ENCODE data around the gene FAM13A. TPM values are rescaled to one million over a fixed set of nuclear protein-coding genes. Genes with fewer than 3 reads are reported as not detected.

Gene FAM13A
- total and polyA plus RNA-seq, 2 of the 4 experiments (the other 2 are of a cell fraction), result 13.1 to 22.0 TPM

DNA sequence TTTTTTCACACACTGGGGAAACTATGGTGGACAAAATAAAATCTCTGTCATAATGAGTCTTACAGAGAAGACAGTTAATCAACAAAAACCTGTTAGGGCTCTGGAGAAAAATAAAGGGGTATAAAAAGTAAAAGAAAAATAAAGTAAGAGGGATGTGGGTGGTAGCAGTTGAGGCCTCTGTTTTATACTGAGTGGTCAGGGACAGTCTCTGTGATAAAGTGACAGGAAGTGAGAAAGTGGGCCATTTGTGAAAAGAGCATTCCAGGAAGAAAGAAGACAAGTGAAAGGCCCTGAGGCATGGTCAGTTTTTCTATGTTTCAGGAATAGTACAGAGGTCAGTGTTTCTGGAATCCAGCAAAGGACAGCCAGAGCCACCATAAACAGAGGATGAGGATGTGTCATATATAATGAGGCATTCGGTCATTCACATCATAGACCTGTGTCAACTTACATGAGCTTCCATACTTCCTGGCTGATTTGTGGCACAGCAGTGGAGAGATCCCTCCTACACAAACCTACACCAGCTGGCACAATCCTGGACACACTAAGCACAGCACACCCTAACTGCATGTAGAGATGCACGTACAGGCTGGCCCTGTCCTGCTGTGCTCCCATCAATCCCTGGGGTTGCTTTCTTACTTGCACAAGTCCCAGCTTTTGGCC, 295.0 kb downstream of the FAM13A start:
- in situ Hi-C loops (cut with MboI; ENCODE audit: low sequenced_read_pairs), result no loop called here
- no peak overlapping the region for H3K4ac ChIP-seq (ENCODE audit: low read depth, low read length)
- intact Hi-C loops (cut with micrococcal nuclease), result no loop called here
- no peak overlapping the region for H4K91ac ChIP-seq (ENCODE audit: insufficient read depth, low read depth, low read length)
- H4K5ac ChIP-seq (ENCODE audit: low read depth, low read length), result no peak overlapping the region
- no peak overlapping the region for H2BK20ac ChIP-seq (ENCODE audit: low read depth, low read length)
- no peak overlapping the region for H3K56ac ChIP-seq (ENCODE audit: extremely low read depth, insufficient read depth, low read length)
- H2BK15ac ChIP-seq (ENCODE audit: low read depth, low read length), result no peak overlapping the region
- no peak overlapping the region for H3K23ac ChIP-seq (ENCODE audit: low read depth, low read length)
- dilution Hi-C loops (cut with HindIII; ENCODE audit: low sequenced_read_pairs, unreplicated experiment), result no loop called here
- DNase-seq (no peak), ATAC-seq (ENCODE audit: low read depth) (no peak)
- POLR2A ChIA-PET (ENCODE audit: unreplicated experiment), result no interaction called here
- H4K20me1 ChIP-seq (ENCODE audit: insufficient read depth, low read length), result no peaks in the 10 kb centered on the region
- H3K4me1 ChIP-seq (ENCODE audit: control insufficient read depth, insufficient read depth, low read length), result peaks cover 9% of the 10 kb centered on the region
- no peak for TF ChIP-seq SMC3 (IDR thresholded peaks at IDR 0.05; ENCODE audit: low read depth, low read length)
- TF ChIP-seq POLR2A (IDR thresholded peaks at IDR 0.05; ENCODE audit: low read depth, low read length), result no peak
- TF ChIP-seq MAZ (IDR thresholded peaks at IDR 0.05; ENCODE audit: borderline replicate concordance, low read depth, low read length), result no peak
- no peak for TF ChIP-seq FOS (IDR thresholded peaks at IDR 0.05; ENCODE audit: low read depth, low read length)
- TF ChIP-seq NFE2L2 (IDR thresholded peaks at IDR 0.05; ENCODE audit: low read depth, low read length), result no peak
- TF ChIP-seq CEBPB (IDR thresholded peaks at IDR 0.05; ENCODE audit: low read depth, low read length), result no peak
- no peak for TF ChIP-seq USF2 (IDR thresholded peaks at IDR 0.05; ENCODE audit: low read depth, low read length)
- TF ChIP-seq MAFK (IDR thresholded peaks at IDR 0.05; ENCODE audit: low read depth, low read length), result no peak
- TF ChIP-seq RFX5 (IDR thresholded peaks at IDR 0.05; ENCODE audit: low read depth, low read length), result no peak
- TF ChIP-seq RCOR1 (IDR thresholded peaks at IDR 0.05; ENCODE audit: insufficient replicate concordance, low read length), result no peak
- no peak for TF ChIP-seq ELK1 (IDR thresholded peaks at IDR 0.05; ENCODE audit: borderline replicate concordance, low read depth, low read length)
- TF ChIP-seq RAD21 (IDR thresholded peaks at IDR 0.05; ENCODE audit: low read length), result no peak
- TF ChIP-seq MXI1 (IDR thresholded peaks at IDR 0.05; ENCODE audit: borderline replicate concordance, low read depth, low read length), result no peak
- TF ChIP-seq, protein P1, sequence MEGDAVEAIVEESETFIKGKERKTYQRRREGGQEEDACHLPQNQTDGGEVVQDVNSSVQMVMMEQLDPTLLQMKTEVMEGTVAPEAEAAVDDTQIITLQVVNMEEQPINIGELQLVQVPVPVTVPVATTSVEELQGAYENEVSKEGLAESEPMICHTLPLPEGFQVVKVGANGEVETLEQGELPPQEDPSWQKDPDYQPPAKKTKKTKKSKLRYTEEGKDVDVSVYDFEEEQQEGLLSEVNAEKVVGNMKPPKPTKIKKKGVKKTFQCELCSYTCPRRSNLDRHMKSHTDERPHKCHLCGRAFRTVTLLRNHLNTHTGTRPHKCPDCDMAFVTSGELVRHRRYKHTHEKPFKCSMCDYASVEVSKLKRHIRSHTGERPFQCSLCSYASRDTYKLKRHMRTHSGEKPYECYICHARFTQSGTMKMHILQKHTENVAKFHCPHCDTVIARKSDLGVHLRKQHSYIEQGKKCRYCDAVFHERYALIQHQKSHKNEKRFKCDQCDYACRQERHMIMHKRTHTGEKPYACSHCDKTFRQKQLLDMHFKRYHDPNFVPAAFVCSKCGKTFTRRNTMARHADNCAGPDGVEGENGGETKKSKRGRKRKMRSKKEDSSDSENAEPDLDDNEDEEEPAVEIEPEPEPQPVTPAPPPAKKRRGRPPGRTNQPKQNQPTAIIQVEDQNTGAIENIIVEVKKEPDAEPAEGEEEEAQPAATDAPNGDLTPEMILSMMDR (conservative IDR thresholded peaks at IDR 0.05; ENCODE audit: low read depth, low read length), result no peak
- no peak for TF ChIP-seq BHLHE40 (IDR thresholded peaks at IDR 0.05; ENCODE audit: low read depth, low read length)
- no peak for TF ChIP-seq CHD1 (IDR thresholded peaks at IDR 0.05; ENCODE audit: low read depth, low read length)
- no peaks in the 10 kb centered on the region for H3K27me3 ChIP-seq (ENCODE audit: control insufficient read depth, insufficient read depth, low read length)
- H3K4me2 ChIP-seq (ENCODE audit: low read depth, low read length), result no peak overlapping the region
- no CpG with 5 or more reads among the region's 2 CpGs for WGBS, 2 experiments (ENCODE audit: extremely low coverage in 2 of 2, insufficient read length in 1 of 2)
- CTCF ChIA-PET, result no interaction called here
- H3K36me3 ChIP-seq (ENCODE audit: control insufficient read depth, insufficient read depth, low read length), result peaks cover 8% of the 10 kb centered on the region
- no TSS peak for BruUV-seq (replicated peaks)
- no peak overlapping the region for H4K8ac ChIP-seq (ENCODE audit: low read depth in 2 of 2, low read length in 2 of 2)
- 0 out of 4 replicates have a peak, but pooled peaks cover 0 to 3% of the 10 kb centered on the region in 2 experiments for H3K79me1 ChIP-seq (ENCODE audit: low read depth in 1 of 2, low read length in 2 of 2)
- no peak overlapping the region for H2BK5ac ChIP-seq (ENCODE audit: low read depth, low read length, poor library complexity, severe bottlenecking)
- no peak overlapping the region for H3K14ac ChIP-seq (replicated peaks; ENCODE audit: low read depth, low read length)
- H3K9me3 ChIP-seq (ENCODE audit: control insufficient read depth, insufficient read depth, low read length), result no peaks in the 10 kb centered on the region
- H2BK120ac ChIP-seq (ENCODE audit: low read depth, low read length), result no peak overlapping the region
- no peak overlapping the region for H2AFZ ChIP-seq (replicated peaks; ENCODE audit: low read length, poor library complexity)
- peaks cover 16% of the 10 kb centered on the region for H3K9me1 ChIP-seq (ENCODE audit: insufficient read depth, low read length)
- H3K27ac ChIP-seq (ENCODE audit: insufficient read depth, low read length), result no peak overlapping the region
- no peak overlapping the region for H2AK9ac ChIP-seq (replicated peaks; ENCODE audit: low read depth, low read length, poor library complexity)
- H3K9ac ChIP-seq (ENCODE audit: low read depth, low read length), result no peak overlapping the region
- no peak overlapping the region for H2AK5ac ChIP-seq (ENCODE audit: low read depth, low read length)
- H3K18ac ChIP-seq (ENCODE audit: low read depth, low read length), result no peak overlapping the region
- H3K4me3 ChIP-seq (ENCODE audit: insufficient read depth, low read depth, low read length), result no peak overlapping the region

Data from IMR-90 (cell line).